B cell (primary cell): ENCODE data around the gene USP21. TPM values are rescaled to one million over a fixed set of nuclear protein-coding genes. Genes with fewer than 3 reads are reported as not detected.

Source experiments
- ATAC-seq: fragments of 200-7000 bp; cut with Tn5 transposase; one replicate; pipeline ENCODE4 v1.10.0; 2021; ENCODE audit warnings: low read depth, mild to moderate bottlenecking, moderate number of reproducible peaks, moderate library complexity
- CTCF ChIA-PET: fragments of 350-600 bp; sonication (Branson Sonifier 250); formaldehyde crosslinking; loops from one replicate; lab custom pipeline; 2021; ENCODE audit warnings: antibody characterized with exemption, inconsistent platforms; lab: Charles Lee
- POLR2A ChIA-PET: fragments of 350-600 bp; sonication (Branson Sonifier 250); formaldehyde crosslinking; loops from one replicate; lab custom pipeline; 2021; ENCODE audit warnings: antibody characterized with exemption; lab: Charles Lee
- DNase-seq: peaks from one replicate; pipeline ENCODE4 v3.0.0; 2013
- H2AFZ ChIP-seq: 2 replicates; pipeline ENCODE4 v1.6.1; 2012; ENCODE audit warnings: mild to moderate bottlenecking, low read depth, low read length; ENCODE audit not compliant: insufficient read depth, poor library complexity, severe bottlenecking
- H3K27ac ChIP-seq, 2 donors: 1 replicate in 1 of 2; 2 replicates in 1 of 2; pipeline ENCODE4 v1.5.1; 2012 to 2013; ENCODE audit warnings: low read length in 2 of 2, mild to moderate bottlenecking in 2 of 2, moderate library complexity in 1 of 2
- H3K27me3 ChIP-seq, 4 experiments: fragments of 200-600 bp in 1 of 4; sonication (generic) in 1 of 4; replicated peaks in 1 of 4; 1 replicate in 2 of 4; 2 replicates in 2 of 4; pipeline versions ENCODE4 v1.6.1 to v1.7.0; 2013 to 2016; ENCODE audit warnings: low read length in 3 of 4, mild to moderate bottlenecking in 2 of 4, mixed read lengths in 1 of 4, moderate library complexity in 1 of 4; ENCODE audit not compliant: insufficient read depth in 4 of 4, control insufficient read depth in 3 of 4; ENCODE audit errors: control extremely low read depth in 1 of 4
- H3K36me3 ChIP-seq, 2 experiments: replicated peaks in 1 of 2; 1 replicate in 1 of 2; 2 replicates in 1 of 2; pipeline versions ENCODE4 v1.6.1 to v1.7.1; 2013; ENCODE audit warnings: low read length in 1 of 2; ENCODE audit not compliant: insufficient read depth in 2 of 2, control insufficient read depth in 1 of 2; ENCODE audit errors: control extremely low read depth in 1 of 2, extremely low read depth in 1 of 2
- H3K4me1 ChIP-seq, 2 donors: fragments of 200-600 bp in 1 of 2; sonication (generic) in 1 of 2; 1 replicate in 1 of 2; 2 replicates in 1 of 2; pipeline versions ENCODE4 v1.5.1 to v1.6.1; 2013 to 2017; ENCODE audit warnings: low read length in 2 of 2; ENCODE audit not compliant: control insufficient read depth in 2 of 2, insufficient read depth in 2 of 2
- H3K4me2 ChIP-seq: replicated peaks from 2 replicates; pipeline ENCODE3; 2012; ENCODE audit warnings: mild to moderate bottlenecking, low read depth, low read length; ENCODE audit not compliant: poor library complexity, severe bottlenecking
- H3K4me3 ChIP-seq, 5 experiments: fragments of 200-600 bp in 1 of 5; sonication (generic) in 1 of 5; 1 replicate in 3 of 5; 2 replicates in 2 of 5; pipeline versions ENCODE4 v1.5.1 to v1.7.0; 2011 to 2016; ENCODE audit warnings: low read length in 4 of 5, mild to moderate bottlenecking in 4 of 5, low read depth in 2 of 5, control low read depth in 1 of 5, moderate library complexity in 1 of 5; ENCODE audit not compliant: insufficient read depth in 1 of 5; ENCODE audit errors: control extremely low read depth in 1 of 5, extremely low read depth in 1 of 5
- H3K79me2 ChIP-seq: fragments of 200-600 bp; sonication (generic); one replicate; pipeline ENCODE4 v1.6.0; 2016; ENCODE audit warnings: low read length; ENCODE audit not compliant: control insufficient read depth, insufficient read depth
- H3K9ac ChIP-seq: fragments of 200-600 bp; sonication (generic); 2 replicates; pipeline ENCODE4 v1.6.1; 2017; ENCODE audit warnings: mild to moderate bottlenecking, low read length, moderate library complexity
- H3K9me3 ChIP-seq, 3 donors: one replicate each; pipeline versions ENCODE4 v1.6.1 to v1.7.1; 2013; ENCODE audit warnings: low read length in 2 of 3; ENCODE audit not compliant: control insufficient read depth in 2 of 3, insufficient read depth in 1 of 3; ENCODE audit errors: control extremely low read depth in 1 of 3
- H4K20me1 ChIP-seq: 2 replicates; pipeline ENCODE4 v1.6.0; 2012; ENCODE audit warnings: mild to moderate bottlenecking, low read length; ENCODE audit not compliant: insufficient read depth, control insufficient read depth, poor library complexity, severe bottlenecking
- H3K27ac Mint-ChIP-seq: one replicate; pipeline ENCODE4 v1.8.0; 2021; ENCODE audit warnings: mixed read lengths
- H3K27me3 Mint-ChIP-seq: one replicate; pipeline ENCODE4 v1.8.0; 2021; ENCODE audit warnings: mixed read lengths
- H3K4me1 Mint-ChIP-seq: one replicate; pipeline ENCODE4 v1.8.0; 2021; ENCODE audit warnings: mixed read lengths
- H3K4me3 Mint-ChIP-seq: one replicate; pipeline ENCODE4 v1.8.0; 2021; ENCODE audit warnings: mixed read lengths
- H3K9me3 Mint-ChIP-seq: one replicate; pipeline ENCODE4 v1.8.0; 2022; ENCODE audit warnings: mixed read lengths; ENCODE audit not compliant: insufficient read depth
- EZH2 ChIP-seq: IDR thresholded peaks from 2 replicates; pipeline ENCODE4 v1.6.1; 2012; ENCODE audit warnings: borderline replicate concordance, low read depth, mild to moderate bottlenecking, moderate library complexity, low read length; ENCODE audit not compliant: insufficient read depth, poor library complexity, severe bottlenecking
- WGBS: methylation state at CpG from one replicate; pipeline ENCODE4 v1.1.5; 2013; ENCODE audit warnings: missing lambda C conversion rate; ENCODE audit not compliant: insufficient coverage; 5-methylcytosine and 5-hydroxymethylcytosine counted together
- intact Hi-C: fragments of 100-400 bp; cut with micrococcal nuclease; formaldehyde crosslinking; loops from one replicate; pipeline ENCODE4 v1.10.0; 2022
- polyA plus RNA-seq: library from polyadenylated mRNA; depleted of rRNA; stranded (reverse); fragments of >200 nt; gene quantifications from 2 replicates; pipeline ENCODE4 v1.2.3, GENCODE V29; 2012
- total RNA-seq, 2 donors: library from RNA; stranded (reverse); fragments of 120-200 nt in 1 of 2; gene quantifications; 1 replicate in 1 of 2; 2 replicates in 1 of 2; pipeline versions ENCODE4 v1.2.3 to v1.2.4, GENCODE V29; 2013 to 2022
- TF ChIP-seq, protein P1 (sequence below): fragments of 200-600 bp; IDR thresholded peaks from one replicate; pipeline ENCODE4 v1.8.0; 2022; ENCODE audit warnings: antibody characterized with exemption, mild to moderate bottlenecking

USP21 gene
- total and polyA plus RNA-seq, 2 donors (not counting 1 experiment from before 2014, with no cell fraction given), result 53.3 to 81.6 TPM

DNA sequence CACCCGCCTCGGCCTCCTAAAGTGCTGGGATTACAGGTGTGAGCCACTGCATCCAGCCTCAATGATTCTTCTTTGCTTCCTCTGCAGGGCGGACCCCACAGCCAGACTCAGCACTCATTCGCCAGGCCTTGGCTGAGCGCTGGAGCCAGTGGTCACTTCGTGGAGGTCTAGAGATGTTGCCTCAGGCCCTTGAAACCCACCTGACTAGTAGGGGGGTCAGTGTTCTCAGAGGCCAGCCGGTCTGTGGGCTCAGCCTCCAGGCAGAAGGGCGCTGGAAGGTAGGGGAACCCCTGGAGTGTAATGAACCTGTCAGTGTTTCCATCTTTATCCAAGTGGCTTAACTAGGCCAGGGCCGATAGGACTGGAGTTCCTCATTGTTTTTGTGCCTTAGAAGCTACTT lies 9.6 kb downstream of the USP21 start:
- H3K27ac Mint-ChIP-seq, result no peak overlapping the region
- peaks cover 5% of the 10 kb centered on the region for H4K20me1 ChIP-seq

DNA sequence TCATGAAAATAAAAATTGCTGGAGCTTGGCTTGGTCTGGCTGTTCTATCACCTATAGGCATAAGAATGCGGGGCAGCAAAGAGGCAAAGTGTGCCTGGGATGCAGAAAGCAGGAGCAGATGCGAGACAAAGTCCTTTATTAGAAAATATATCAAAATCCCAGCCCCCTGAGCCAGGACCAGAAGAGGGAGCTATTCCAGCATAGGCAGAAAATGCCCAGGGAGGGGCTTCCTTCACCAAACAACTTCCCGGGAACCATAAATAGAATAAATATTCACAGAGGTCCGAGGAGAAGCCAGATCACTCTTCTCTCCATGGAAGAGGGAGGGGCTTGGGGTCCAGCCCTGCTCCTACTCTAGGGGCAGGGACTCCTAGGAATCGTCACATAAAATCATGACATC lies 11.9 kb downstream of the USP21 start:
- H3K9ac ChIP-seq, result no peak overlapping the region
- H4K20me1 ChIP-seq, result peaks cover 7% of the 10 kb centered on the region
- H3K79me2 ChIP-seq, result peaks cover 34% of the 10 kb centered on the region
- no peaks in the 10 kb centered on the region for H3K27me3 Mint-ChIP-seq
- ChIA-PET CTCF (interaction anchor here (0.9 to 1.2 kb wide), 4 partner anchors 13 to 54 kb away, joined by 3 to 5 read pairs (median 4); partner anchors contain the start of gene TOMM40L), POLR2A (no interaction called here)
- no peak overlapping the region for H3K4me3 ChIP-seq
- peaks cover 17 to 25% of the 10 kb centered on the region in 2 donors for H3K4me1 ChIP-seq
- no peak overlapping the region for H3K27ac Mint-ChIP-seq
- WGBS, result 100% methylated on average over 1 of the region's 5 CpGs
- intact Hi-C loops, result no loop called here
- peaks cover 3 to 65% of the 10 kb centered on the region in 2 experiments for H3K36me3 ChIP-seq
- TF ChIP-seq, protein P1, sequence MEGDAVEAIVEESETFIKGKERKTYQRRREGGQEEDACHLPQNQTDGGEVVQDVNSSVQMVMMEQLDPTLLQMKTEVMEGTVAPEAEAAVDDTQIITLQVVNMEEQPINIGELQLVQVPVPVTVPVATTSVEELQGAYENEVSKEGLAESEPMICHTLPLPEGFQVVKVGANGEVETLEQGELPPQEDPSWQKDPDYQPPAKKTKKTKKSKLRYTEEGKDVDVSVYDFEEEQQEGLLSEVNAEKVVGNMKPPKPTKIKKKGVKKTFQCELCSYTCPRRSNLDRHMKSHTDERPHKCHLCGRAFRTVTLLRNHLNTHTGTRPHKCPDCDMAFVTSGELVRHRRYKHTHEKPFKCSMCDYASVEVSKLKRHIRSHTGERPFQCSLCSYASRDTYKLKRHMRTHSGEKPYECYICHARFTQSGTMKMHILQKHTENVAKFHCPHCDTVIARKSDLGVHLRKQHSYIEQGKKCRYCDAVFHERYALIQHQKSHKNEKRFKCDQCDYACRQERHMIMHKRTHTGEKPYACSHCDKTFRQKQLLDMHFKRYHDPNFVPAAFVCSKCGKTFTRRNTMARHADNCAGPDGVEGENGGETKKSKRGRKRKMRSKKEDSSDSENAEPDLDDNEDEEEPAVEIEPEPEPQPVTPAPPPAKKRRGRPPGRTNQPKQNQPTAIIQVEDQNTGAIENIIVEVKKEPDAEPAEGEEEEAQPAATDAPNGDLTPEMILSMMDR, result no peak
- no peak for TF ChIP-seq EZH2
- ATAC-seq, result no peak
- no peak for DNase-seq
- no peaks in the 10 kb centered on the region for H3K27me3 ChIP-seq
- no peak overlapping the region for H3K27ac ChIP-seq
- H3K9me3 ChIP-seq, result no peaks in the 10 kb centered on the region
- peaks cover 40% of the 10 kb centered on the region for H3K4me1 Mint-ChIP-seq
- no peaks in the 10 kb centered on the region for H3K9me3 Mint-ChIP-seq
- no peak overlapping the region for H2AFZ ChIP-seq
- H3K4me3 Mint-ChIP-seq, result no peak overlapping the region
- no peak overlapping the region for H3K4me2 ChIP-seq

More for the DNA sequence above, 9.6 kb downstream of the USP21 start:
- POLR2A ChIA-PET, result no interaction called here
- no peak for DNase-seq
- no peak for ATAC-seq
- Mint-ChIP-seq H3K9me3 (no peaks in the 10 kb centered on the region), H3K4me1 (peaks cover 35% of the 10 kb centered on the region), H3K27me3 (no peaks in the 10 kb centered on the region), H3K4me3 (peak overlapping the region; percentile 68)
- no peak overlapping the region for H3K4me2 ChIP-seq
- no peak overlapping the region for H3K27ac ChIP-seq
- WGBS, result 99% methylated on average over 7 of the region's 9 CpGs
- CTCF ChIA-PET, result interaction anchor here (1.0 to 4.8 kb wide), 2 partner anchors 57 to 214 kb away, joined by 3 to 37 read pairs; partner anchors contain the start of gene TOMM40L
- no peak overlapping the region for H3K4me3 ChIP-seq
- H3K9ac ChIP-seq, result no peak overlapping the region
- H3K27me3 ChIP-seq, result no peaks in the 10 kb centered on the region
- no peak overlapping the region for H2AFZ ChIP-seq
- no peak for TF ChIP-seq EZH2
- TF ChIP-seq, protein P1, result no peak
- peaks cover 19% of the 10 kb centered on the region for H3K79me2 ChIP-seq
- intact Hi-C loops, result no loop called here
- peaks cover 3 to 50% of the 10 kb centered on the region in 2 experiments for H3K36me3 ChIP-seq
- peaks cover 14 to 27% of the 10 kb centered on the region in 2 donors for H3K4me1 ChIP-seq
- H3K9me3 ChIP-seq, result no peaks in the 10 kb centered on the region
